Effector memory CD4-positive, alpha-beta T cell (primary cell): ENCODE data around the gene AGO3.
"Not testable (repeated sequence)": the region's sequence is repeated elsewhere in the genome, so short reads cannot be mapped to it uniquely, and the experiment has no call there.

Source experiments
- DNase-seq, 3 donors: peaks; one replicate each; pipeline ENCODE4 v3.0.0-alpha.2; 2020
- H3K27ac ChIP-seq: 2 replicates; pipeline ENCODE4 v1.7.0; 2013; ENCODE audit warnings: mild to moderate bottlenecking, low read length, moderate library complexity; ENCODE audit not compliant: insufficient read depth, poor library complexity, severe bottlenecking
- H3K27me3 ChIP-seq: replicated peaks from 2 replicates; pipeline ENCODE4 v1.7.0; 2013; ENCODE audit warnings: mild to moderate bottlenecking, low read length; ENCODE audit not compliant: insufficient read depth, control insufficient read depth, poor library complexity, severe bottlenecking
- H3K36me3 ChIP-seq: 2 replicates; pipeline ENCODE4 v1.7.0; 2013; ENCODE audit warnings: mild to moderate bottlenecking, low read length, moderate library complexity; ENCODE audit not compliant: control insufficient read depth, insufficient read depth
- H3K4me1 ChIP-seq: 2 replicates; pipeline ENCODE4 v1.7.0; 2013; ENCODE audit warnings: low read length, mild to moderate bottlenecking; ENCODE audit not compliant: control insufficient read depth, insufficient read depth, poor library complexity, severe bottlenecking
- H3K4me3 ChIP-seq: 2 replicates; pipeline ENCODE4 v1.7.0; 2013; ENCODE audit warnings: low read length, low read depth, mild to moderate bottlenecking; ENCODE audit not compliant: insufficient read depth, poor library complexity, severe bottlenecking
- H3K9me3 ChIP-seq: 2 replicates; pipeline ENCODE4 v1.7.0; 2013; ENCODE audit warnings: mild to moderate bottlenecking, low read length, moderate library complexity; ENCODE audit not compliant: control insufficient read depth

AGO3 gene

GRCh38 chr1:35980090-35980489 lies 49.2 kb downstream of the AGO3 start:
- no peak overlapping the region for H3K4me3 ChIP-seq
- no peaks in the 10 kb centered on the region for H3K27me3 ChIP-seq
- H3K36me3 ChIP-seq, result peaks cover 15% of the 10 kb centered on the region
- DNase-seq, result no peak
- H3K27ac ChIP-seq, result no peak overlapping the region
- no peaks in the 10 kb centered on the region for H3K4me1 ChIP-seq
- H3K9me3 ChIP-seq, result no peaks in the 10 kb centered on the region

GRCh38 chr1:35988237-35988636 lies 57.3 kb downstream of the AGO3 start:
- Histone ChIP-seq H3K4me3 (no peak overlapping the region), H3K27ac (no peak overlapping the region), H3K9me3 (no peaks in the 10 kb centered on the region), H3K36me3 (peaks cover 4% of the 10 kb centered on the region), H3K4me1 (no peaks in the 10 kb centered on the region), H3K27me3 (no peaks in the 10 kb centered on the region)
- no peak for DNase-seq

- H3K4me3 ChIP-seq, result no peak overlapping the region
- no peaks in the 10 kb centered on the region for H3K4me1 ChIP-seq
- no peaks in the 10 kb centered on the region for H3K9me3 ChIP-seq
- H3K27me3 ChIP-seq, result no peaks in the 10 kb centered on the region
- peaks cover 10% of the 10 kb centered on the region for H3K36me3 ChIP-seq
- DNase-seq, result no peak
- H3K27ac ChIP-seq, result no peak overlapping the region
Observed at GRCh38 chr1:36006941-36007500, 76.1 kb downstream of the AGO3 start.

GRCh38 chr1:36007741-36008140 lies 76.8 kb downstream of the AGO3 start:
- H3K36me3 ChIP-seq, result peaks cover 10% of the 10 kb centered on the region
- no peak overlapping the region for H3K4me3 ChIP-seq
- H3K9me3 ChIP-seq, result no peaks in the 10 kb centered on the region
- no peaks in the 10 kb centered on the region for H3K27me3 ChIP-seq
- no peaks in the 10 kb centered on the region for H3K4me1 ChIP-seq
- H3K27ac ChIP-seq, result no peak overlapping the region
- DNase-seq, result no peak

GRCh38 chr1:36008546-36009197 lies 77.8 kb downstream of the AGO3 start:
- H3K9me3 ChIP-seq, result no peaks in the 10 kb centered on the region
- DNase-seq, result no peak
- peaks cover 11% of the 10 kb centered on the region for H3K36me3 ChIP-seq
- H3K4me1 ChIP-seq, result no peaks in the 10 kb centered on the region
- H3K27me3 ChIP-seq, result no peaks in the 10 kb centered on the region
- no peak overlapping the region for H3K4me3 ChIP-seq
- H3K27ac ChIP-seq, result no peak overlapping the region

GRCh38 chr1:36014722-36015220 lies 83.9 kb downstream of the AGO3 start:
- H3K4me1 ChIP-seq, result no peaks in the 10 kb centered on the region
- DNase-seq, result no peak

GRCh38 chr1:36016686-36017085 lies 85.8 kb downstream of the AGO3 start:
- no peak for DNase-seq
- Histone ChIP-seq H3K27ac (no peak overlapping the region), H3K4me3 (no peak overlapping the region), H3K36me3 (peaks cover 41% of the 10 kb centered on the region), H3K27me3 (no peaks in the 10 kb centered on the region), H3K9me3 (no peaks in the 10 kb centered on the region), H3K4me1 (no peaks in the 10 kb centered on the region)

More at GRCh38 chr1:36014722-36015220, 83.9 kb downstream of the AGO3 start:
- H3K27ac ChIP-seq, result no peak overlapping the region
- no peak overlapping the region for H3K4me3 ChIP-seq
- peaks cover 41% of the 10 kb centered on the region for H3K36me3 ChIP-seq
- H3K9me3 ChIP-seq, result no peaks in the 10 kb centered on the region
- H3K27me3 ChIP-seq, result no peaks in the 10 kb centered on the region

- H3K27me3 ChIP-seq, result no peaks in the 10 kb centered on the region
- H3K9me3 ChIP-seq, result no peaks in the 10 kb centered on the region
- no peak for DNase-seq
- H3K36me3 ChIP-seq, result peaks cover 16% of the 10 kb centered on the region
- H3K27ac ChIP-seq, result no peak overlapping the region
- H3K4me3 ChIP-seq, result no peak overlapping the region
- no peaks in the 10 kb centered on the region for H3K4me1 ChIP-seq
Observed at GRCh38 chr1:36023098-36023769, 92.3 kb downstream of the AGO3 start.

GRCh38 chr1:36024024-36024423 lies 93.1 kb downstream of the AGO3 start:
- H3K36me3 ChIP-seq, result peaks cover 16% of the 10 kb centered on the region
- not testable (repeated sequence) for H3K27ac ChIP-seq, H3K9me3 ChIP-seq, H3K27me3 ChIP-seq, DNase-seq, H3K4me1 ChIP-seq, H3K4me3 ChIP-seq

GRCh38 chr1:36024847-36025246 lies 93.9 kb downstream of the AGO3 start:
- Histone ChIP-seq H3K4me1 (no peaks in the 10 kb centered on the region), H3K27ac (no peak overlapping the region), H3K36me3 (peaks cover 13% of the 10 kb centered on the region), H3K9me3 (no peaks in the 10 kb centered on the region), H3K27me3 (no peaks in the 10 kb centered on the region), H3K4me3 (no peak overlapping the region)
- no peak for DNase-seq
